GM12891 (cell line): ENCODE results near the gene EML1.

ENCODE experiments used
- POLR2A ChIP-seq: IDR thresholded peaks from 2 replicates; pipeline ENCODE4 v1.6.1; 2011; ENCODE audit warnings: low read depth, low read length, control low read depth
- POLR2AphosphoS5 ChIP-seq: IDR thresholded peaks from 2 replicates; pipeline ENCODE4 v1.6.1; 2011; ENCODE audit warnings: low read depth, low read length, control low read depth
- POU2F2 ChIP-seq: IDR thresholded peaks from 2 replicates; pipeline ENCODE4 v1.6.1; 2011; ENCODE audit warnings: low read depth, mild to moderate bottlenecking, control low read depth, low read length, moderate library complexity
- SPI1 ChIP-seq: IDR thresholded peaks from 2 replicates; pipeline ENCODE4 v1.6.1; 2011; ENCODE audit warnings: low read depth, low read length, control low read depth
- TAF1 ChIP-seq: IDR thresholded peaks from 2 replicates; pipeline ENCODE4 v1.6.1; 2011; ENCODE audit warnings: low read depth, low read length, control low read depth

DNA sequence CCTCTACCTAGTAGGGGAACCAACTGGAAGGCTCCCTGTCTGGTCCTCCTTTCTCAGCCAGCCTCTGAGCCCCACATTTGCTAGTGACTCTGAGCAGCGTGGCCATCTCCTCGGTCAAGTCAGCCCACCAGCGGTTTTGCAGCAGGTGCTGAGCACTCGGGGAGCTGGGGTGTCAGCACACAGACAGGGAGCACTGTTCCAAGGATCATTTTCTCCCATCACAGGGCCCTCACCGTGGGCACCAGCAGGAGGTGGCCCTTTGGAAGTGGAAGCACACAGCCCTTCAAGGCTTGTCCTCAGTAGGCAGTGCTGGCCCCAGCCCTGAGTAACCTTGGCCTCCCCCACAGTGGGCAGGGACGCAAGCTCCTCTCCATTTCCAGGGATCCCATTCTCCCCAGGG is 24.1 kb upstream of the EML1 start:
- TF ChIP-seq TAF1 (no peak), POLR2AphosphoS5 (no peak), POLR2A (no peak), POU2F2 (no peak), SPI1 (no peak)
